GM19467 (cell line): ENCODE measurements around the gene COL23A1.

Source experiments
- ATAC-seq: cut with Tn5 transposase; IDR thresholded peaks from one replicate; pipeline ENCODE4 v1.9.1; 2021; ENCODE audit warnings: mild to moderate bottlenecking, moderate library complexity; ENCODE audit not compliant: unreplicated experiment

COL23A1 gene

DNA sequence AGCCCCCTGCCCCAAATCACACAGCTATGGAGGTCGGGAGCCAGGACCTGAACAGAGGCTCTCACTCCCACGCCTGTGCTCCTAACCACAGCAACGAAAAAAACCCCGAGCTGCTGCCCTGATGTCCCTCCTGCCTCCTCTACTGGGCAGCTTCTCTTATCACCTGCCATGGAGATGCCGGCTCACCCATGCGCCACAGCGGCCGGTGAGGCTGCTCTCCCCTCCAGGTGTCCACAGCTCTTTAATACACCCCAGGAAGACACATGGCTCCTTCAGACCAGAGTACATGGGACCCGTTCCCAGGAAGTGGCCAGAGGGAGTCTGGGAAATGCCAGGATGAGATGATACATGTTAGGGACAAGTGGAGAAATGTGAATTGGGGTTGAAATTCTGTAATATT is 110.9 kb downstream of the COL23A1 start:
- ATAC-seq: no peak

DNA sequence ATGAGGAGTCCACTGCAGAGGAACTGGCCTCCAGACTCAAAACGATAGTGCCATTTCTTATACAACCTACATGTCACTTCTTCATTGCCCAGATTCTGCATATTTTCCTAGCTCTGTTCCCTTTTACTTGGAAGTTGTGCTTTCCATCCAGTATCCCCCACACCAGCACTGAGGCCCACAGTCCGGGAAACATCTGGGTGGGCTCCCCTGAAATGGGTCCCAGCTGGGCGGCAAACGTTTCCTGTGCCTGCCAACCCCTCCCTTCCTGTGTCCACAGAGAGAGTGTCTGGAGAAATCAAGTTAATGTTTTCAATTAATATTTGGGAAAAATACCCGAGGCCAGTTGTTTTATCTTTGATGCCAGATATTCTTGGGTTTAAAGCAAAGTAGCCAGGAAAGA is 111.8 kb downstream of the COL23A1 start:
- no peak for ATAC-seq

DNA sequence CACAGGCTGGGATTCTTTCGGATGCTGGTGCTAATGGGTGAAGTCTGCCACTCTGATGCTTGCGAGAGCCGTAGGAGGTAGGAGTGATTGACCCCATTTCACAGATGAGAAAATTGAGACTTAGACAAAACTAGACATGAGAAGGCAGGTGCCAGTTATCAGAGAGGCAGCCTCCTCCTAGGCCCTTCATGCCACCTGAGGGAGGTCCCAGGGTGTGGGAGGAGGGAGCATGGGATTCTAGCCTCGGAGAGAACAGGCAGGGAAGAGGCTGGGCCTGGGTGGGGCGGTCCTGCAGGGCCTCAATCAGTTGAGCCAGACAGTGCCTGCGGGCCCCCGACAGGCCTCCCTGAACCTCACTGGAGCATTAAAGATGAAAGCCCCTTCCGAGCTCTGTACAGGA is 112.4 kb downstream of the COL23A1 start:
- no peak for ATAC-seq

DNA sequence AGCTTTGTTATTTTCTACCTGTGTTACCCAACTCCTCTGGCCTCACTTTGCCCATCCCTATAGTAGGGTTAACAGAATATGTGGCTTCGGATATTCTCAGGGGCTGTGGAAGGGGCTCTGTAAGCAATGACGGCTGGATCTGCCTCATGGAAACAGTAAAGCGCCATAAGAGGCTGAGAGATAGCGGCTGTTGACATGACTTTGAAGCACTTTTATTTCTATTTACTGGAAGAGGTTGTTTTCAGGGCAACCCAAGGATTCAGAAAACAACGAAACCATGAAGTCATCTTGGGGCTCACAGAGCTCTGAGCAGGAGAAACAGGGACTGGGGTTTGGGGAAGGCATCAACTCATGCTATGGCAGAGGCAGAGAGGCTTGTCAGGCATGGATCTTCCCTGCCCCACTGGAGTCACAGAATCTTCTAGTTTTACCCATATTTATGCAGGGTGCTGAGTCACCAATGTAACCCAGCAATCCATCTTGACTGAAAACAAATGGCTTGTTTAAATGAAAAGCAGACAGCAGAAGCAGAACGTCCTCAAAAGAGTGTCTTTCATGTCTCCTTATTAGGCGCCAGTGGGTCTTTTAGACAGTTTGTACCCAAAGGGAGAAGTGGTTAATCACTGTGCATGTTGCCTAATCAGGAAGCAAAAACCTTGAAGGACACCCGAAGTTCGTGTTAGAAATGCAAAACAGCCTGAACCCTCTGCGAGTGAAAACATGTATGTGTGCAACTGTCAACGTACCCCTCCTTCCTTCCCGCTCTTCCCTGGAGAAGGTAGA is 113.0 kb downstream of the COL23A1 start:
- ATAC-seq: no peak

DNA sequence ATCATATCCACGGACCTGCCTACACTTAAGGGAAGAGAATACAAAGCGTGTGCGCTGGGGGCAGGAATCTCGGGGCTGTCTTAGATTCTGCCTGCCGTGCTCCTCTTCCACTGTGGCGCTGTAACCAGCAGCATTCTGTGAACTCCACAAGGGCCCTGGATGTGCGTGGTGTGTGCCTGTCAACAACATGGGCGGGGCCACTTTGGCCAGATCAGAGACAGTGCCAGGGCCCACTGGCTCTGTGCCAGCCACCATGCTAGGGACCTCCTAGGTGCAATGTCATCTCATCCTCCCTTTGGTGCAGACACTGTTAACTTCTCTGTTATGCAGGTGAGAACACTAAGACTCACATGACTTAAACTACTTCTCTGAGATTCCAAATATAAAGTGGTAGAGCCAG is 113.7 kb downstream of the COL23A1 start:
- ATAC-seq: no peak

DNA sequence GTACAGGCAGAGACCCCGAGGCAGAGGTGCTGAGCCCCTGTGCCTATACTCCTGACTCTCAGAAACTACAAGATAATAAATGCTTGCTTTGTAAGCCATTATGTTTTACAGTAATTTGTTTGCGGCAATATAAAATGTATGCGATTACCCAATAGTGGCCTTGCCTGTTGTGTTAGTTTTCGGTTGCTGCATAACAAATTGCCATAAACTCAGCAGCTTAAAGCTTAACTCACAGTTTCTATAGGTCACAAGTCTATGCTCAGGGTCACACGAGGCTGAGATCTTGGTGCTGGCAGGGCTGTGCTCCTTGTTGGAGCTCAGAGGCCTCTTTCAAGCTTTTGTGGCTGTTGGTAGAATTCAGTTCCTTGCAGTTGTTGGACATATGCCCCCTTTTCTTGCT is 114.8 kb downstream of the COL23A1 start:
- ATAC-seq: no peak

DNA sequence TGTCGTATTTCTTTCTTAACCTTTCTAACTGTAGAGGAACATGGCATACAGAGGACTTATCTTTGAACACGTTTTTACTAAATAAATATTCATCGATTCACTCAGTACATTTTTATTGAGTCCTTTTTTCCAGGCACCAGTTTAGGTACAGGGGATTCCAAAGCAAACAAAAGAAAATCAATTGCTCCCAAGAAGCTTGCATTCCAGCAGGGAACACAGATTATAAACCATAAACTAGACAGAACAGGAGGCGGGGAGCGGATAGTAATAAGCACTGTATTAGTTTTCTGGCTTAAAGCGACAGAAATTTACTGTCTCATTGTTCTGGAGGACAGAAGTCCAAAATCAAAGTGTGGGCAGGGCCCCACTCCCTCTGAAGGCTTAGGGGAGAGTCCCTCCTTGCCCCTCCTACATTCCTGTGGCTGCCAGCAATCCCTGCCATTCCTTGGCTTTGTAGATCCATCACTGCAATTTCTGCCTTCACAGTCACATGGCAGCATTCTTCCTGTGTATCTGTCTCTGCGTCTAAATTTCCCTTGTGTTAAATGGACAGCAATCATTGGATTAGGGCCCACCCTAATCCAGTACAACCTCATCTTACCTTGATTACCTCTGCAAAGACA is 115.5 kb downstream of the COL23A1 start:
- no peak for ATAC-seq

DNA sequence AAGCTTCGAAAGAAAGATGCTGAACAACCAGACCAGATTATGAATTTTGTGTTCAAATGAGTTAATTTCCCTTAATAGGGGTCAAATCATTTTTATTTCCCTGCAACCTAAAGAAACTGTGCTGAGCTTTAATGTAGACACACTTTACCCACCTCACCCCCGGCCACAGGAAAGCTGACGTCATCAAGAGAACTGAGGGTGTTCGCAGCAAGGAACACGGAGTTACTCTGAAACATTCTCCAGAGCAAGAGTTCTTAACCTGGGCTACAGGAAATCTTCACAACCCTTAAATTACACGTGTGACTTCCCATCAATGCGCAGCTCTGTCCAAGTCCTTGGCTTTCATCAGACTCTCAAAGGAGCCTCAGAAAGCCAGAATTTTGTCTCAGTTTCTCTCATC is 116.3 kb downstream of the COL23A1 start:
- ATAC-seq: no peak

DNA sequence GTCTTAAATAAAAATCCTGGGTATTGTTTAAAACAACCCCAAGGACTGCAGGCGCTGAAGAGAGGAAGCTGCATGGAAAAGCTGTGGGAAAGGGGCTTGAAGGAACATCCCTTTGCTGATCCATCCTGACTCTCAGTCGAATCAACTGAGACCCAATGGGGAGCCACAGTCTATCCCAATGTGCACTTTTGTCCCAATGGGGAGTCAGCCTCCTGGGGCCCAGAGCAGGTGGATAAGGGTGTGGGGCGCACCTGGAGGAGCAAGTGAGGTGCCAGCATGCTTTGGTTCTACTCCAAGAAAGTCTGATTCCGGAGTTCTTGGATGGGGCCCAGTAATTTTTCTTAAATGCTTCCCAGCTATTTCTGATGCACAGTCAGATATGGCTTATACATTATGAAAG is 118.1 kb downstream of the COL23A1 start:
- ATAC-seq: no peak

DNA sequence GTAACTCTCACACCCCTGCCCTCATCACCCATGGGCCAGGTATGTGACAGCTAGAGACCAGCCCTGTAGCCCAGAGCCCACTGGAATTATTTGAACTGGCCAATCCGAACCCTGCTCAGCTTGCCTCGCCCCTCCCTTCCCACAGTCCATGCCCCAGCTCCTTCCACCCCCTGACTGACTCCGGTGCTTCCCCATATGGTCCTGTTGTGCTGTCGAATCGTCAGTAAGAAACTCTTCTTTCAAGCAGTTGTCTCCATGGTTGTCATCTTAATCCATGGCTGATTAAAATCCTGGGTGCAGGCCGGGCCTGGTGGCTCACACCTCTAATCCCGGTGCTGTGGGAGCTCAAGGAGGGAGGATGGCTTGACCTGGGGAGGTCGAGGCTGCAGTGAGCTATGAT is 118.5 kb downstream of the COL23A1 start:
- ATAC-seq: no peak

DNA sequence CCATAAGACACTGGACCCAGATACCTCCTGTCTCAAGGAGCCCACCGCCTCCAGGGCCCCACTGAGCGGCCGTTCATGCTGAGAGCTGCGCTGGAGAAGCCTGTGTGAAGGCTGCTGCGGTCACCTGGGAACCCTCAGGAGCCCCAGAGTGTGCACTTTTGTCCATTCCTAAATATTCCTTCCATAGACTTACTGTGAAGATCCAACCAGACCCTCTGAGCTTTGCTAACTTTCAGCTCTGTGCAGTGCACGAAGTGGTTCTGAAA is 119.5 kb downstream of the COL23A1 start:
- ATAC-seq: no peak

DNA sequence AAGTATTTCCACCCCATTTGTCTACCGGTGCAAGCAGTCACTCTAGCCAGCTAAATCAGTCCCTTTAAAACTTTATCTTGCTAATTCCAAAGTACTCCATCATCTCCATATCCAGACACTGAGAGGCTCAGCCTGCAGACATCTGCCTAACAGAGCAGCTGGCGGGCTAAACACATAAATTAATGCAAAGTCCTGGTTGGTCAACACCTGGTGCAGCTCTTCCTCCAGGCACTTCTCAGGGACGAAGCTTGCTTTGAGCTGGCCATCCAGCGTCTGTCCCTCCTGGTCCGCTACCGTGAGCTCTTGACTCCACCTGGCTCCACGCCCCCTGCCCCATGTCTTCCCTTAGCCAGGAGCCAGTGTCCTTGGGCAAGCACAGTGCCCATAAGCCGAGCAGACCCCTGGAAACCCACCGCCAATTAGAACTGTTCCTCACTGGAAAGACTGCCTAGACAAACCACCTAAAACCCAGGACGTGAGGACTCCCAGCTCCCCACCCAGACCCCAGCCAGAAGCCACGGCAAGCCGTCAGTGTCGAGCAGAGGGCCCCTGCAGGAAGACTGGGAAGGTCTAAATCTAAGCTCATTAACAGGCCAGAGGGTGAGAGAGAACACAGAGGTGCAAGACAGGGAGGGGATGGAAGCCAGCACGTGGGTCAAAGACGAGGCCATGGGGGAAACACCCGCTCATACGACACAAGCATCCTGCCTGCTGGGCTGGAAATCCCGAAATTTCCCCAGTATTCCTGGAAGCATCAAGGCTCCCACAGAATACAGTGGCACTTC is 120.0 kb downstream of the COL23A1 start:
- ATAC-seq: no peak

DNA sequence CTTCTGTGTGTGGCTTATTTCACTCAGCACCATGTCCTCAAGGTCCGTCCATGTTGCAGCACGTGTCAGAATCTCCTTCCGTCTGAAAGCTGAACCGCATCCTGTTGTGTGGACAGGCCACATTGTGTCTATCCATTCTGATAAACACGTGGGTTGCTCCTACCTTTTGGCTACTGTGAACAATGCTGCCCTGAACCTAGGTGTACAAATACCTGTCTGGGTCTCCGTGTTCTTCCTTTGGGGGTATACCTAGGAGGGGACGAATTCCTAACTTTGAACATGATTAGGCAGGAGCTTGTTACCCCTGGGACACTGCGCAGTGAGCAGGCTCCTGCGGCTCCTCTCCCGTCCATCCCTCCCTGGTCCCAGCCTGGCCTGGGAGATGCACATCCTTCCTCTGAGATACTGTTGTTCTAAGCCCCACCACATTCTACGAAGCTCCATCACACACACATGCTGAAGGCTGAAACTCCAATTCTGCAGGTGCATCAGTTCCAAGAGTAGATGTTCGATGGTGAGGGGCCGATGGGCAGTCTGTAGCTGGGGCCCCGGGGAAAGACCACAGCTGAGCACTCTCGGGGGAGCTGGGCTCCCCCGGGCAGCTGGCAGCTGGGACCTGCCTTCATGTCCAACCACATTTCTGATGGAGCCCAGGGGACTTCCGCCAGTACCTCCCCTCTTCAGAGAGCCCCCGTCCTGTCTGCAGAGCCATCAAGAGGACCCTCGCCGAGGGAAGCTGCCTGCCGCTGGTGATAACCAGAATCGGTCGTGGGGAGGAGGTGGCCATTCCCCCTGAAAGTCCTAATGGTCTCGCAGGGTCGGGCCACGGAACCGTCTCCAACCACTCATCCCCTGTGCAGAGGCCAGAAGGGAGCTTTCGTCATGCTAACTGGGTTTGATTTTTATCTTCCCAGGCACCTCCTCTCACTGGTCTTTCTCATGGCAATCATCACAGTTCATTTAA is 120.9 kb downstream of the COL23A1 start:
- no peak for ATAC-seq

DNA sequence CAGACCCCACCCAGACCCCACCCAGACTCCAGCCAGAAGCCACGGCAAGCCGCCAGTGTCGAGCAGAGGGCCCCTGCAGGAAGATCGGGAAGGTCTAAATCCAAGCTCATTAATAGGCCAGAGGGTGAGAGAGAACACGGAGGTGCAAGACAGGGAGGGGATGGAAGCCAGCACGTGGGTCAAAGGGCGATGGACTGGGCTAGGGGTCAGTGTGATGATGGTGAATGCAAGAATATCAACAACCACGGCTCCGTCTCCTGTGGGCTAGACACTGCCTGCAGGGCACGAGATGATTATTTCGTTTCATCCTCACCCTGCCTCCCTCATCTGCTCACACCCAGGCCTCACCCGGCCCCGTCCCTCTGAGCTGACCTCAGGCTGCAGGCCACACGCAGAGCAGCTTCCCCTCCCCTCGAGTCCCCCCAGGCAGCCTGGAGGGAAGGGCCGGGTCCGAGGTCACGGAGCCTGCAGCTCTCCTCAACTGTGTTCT is 122.0 kb downstream of the COL23A1 start:
- no peak for ATAC-seq

DNA sequence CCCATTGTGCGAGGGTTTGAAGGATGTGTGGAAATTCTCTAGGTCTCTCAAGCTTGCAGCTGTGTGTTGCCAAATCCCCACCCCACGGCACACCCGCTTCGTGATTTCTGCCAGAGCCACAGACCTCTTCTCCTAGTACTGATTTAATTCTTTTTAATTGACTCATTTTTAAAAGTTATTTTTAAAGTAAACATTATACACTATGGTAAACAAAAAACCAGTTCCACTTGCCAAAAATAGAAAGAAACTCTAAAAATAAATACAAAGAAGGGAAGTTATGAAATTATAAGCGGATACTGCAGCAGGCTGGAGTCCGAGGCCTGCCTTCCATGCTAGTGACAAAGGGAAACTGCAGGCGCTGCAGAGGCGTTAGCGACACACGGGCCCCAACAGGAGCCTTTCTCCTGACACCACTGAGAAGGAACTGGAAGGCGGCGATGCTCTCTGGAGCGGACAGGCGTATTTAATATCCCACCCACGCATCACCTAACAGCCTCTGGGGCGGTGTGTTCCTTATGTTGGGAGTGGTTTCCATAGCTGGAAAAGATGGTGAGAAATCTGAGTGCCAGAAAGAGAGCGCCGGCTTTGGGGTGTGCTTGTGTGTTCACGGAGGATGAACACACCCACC is 122.5 kb downstream of the COL23A1 start:
- ATAC-seq: no peak

DNA sequence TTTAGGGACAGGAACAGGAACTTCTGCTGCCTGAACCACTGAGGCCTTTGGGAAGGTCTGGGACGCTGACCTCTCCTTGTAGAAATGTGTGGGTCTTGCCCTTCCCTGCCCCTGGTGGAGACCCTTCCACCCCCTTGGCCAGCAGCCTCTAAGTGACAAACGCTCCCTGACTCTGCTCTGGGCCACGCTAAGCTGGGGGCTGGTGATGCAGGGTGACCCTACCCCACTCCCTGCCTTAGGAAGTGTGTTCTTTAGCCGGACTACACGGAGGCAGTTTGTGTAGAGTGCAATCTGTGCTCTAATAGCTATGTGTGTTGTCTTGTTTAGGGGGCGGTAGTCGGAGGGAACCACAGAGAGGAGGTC is 123.0 kb downstream of the COL23A1 start:
- no peak for ATAC-seq

DNA sequence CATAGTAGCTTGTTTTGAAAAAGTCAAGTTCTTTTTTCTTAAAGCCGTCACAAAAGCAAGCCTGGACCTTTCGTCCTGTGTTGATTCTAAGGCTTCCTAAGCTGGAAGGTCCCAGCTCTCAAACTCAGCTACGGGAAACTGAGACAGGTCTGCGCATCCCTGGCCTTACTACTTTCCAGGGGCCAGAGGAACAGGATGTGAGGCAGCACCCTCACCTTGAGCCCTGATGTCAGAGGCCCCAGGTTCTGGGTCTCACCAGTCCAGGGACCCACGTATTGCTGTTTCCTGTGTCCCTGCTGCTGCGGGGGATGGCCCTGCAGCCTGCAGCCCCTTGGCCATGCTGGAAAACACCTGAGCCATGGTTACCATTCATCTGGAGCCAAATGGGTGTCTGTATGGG is 123.9 kb downstream of the COL23A1 start:
- no peak for ATAC-seq

DNA sequence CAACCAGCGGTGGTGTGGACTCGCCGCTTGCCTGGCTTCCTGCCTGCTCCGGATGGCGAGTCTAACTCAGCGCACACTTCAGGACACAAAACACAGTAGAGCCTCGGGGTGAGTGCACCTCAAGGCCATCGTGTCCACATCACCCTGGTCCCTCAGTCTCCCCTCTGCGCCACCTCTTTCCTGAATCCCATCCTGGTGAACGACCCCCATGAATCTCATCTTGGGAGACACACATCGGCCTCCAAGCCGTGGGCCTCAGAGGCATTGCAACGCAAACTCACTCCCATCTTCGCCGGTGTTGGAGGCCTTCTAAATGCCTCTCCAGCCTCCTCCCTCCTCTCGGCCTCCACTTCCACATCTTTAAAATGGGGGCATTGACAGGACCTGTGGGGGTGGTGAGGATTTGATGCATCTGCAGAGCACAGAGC is 124.3 kb downstream of the COL23A1 start:
- ATAC-seq: no peak

DNA sequence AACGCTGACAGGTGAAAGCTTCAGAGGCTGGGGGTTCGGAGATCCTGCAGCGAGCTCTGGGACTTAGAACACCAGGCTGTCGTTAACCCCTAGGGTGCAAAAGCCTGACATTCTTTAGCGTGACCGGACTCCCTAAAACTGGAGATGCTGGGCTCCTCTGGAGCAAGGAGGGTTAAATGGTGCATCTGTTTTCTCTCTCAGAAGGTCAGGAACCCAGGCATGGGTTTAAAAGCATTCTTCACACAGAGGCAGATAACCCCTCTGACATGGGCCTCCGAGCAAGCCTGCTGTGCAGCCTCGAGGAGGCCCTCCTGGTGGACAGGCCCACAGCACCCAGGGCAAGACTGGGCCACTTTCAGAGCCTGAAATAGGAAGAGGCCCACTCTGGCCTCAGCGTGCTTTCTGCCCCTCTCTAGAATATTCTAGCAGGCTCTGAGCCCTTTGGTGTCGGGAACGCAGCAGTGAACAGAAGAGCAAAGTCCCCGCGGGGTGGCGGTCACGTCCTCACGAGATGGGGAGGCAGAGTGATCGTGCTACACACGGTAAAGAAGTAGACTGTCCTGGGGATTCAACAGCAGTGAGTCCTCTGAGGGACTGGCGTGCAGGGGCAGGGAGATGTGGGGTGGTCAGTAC is 124.8 kb downstream of the COL23A1 start:
- no peak for ATAC-seq

DNA sequence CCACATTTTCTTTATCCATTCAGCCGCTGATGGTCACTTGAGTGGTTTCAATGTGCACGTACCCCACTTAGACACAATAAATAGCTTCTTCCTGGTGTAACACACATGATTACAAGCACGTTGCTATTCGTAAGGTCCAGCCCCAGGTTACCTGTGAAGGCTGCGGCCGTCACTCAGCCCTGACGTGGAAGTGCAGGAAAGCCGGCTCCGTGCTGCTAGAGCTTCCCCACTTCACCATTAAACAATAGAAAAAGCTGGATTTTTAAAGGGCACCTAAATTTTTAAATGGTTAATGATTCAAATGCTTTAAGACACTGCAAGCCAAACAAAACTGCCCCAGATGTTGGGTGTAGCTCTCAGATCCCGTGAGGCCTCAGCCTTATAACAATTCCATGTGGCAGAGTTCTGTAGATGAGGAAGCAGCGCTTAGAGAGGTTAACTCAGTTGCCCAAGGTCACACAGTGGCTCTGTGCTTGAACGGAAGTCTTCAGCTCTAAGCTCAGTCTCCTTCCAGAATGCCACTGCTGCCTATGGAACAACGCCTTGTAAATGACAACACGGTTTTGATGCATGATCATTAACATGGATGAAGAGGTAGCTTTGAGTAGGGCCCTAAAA is 125.7 kb downstream of the COL23A1 start:
- no peak for ATAC-seq
